Measurements from ENCODE around the gene CSH1.
"Not testable (repeated sequence)": the region's sequence is repeated elsewhere in the genome, so short reads cannot be mapped to it uniquely, and the experiment has no call there.

CSH1 gene

DNA sequence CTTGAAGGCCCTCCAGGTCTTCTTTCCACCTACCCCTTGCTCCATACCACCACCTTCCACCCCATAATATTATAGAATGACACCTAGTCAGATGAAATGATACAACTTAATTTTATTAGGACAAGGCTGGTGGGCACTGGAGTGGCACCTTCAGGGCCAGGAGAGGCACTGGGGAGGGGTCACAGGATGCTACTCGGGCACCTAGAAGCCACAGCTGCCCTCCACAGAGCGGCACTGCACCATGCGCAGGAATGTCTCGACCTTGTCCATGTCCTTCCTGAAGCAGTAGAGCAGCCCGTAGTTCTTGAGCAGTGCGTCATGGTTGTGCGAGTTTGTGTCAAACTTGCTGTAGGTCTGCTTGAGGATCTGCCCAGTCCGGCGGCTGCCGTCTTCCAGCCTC is 1.6 kb downstream of the CSH1 start:
- H3K79me2 ChIP-seq; H3K27me3 ChIP-seq (ENCODE audit: control insufficient read depth, insufficient read depth, low read length); H3K27ac ChIP-seq; H3K4me1 ChIP-seq; H3K9me3 ChIP-seq (ENCODE audit: control insufficient read depth, low read length); H3K4me3 ChIP-seq (ENCODE audit: low read depth, low read length); H3K36me3 ChIP-seq (ENCODE audit: control insufficient read depth, insufficient read depth, low read length); H3K4me2 ChIP-seq (ENCODE audit: low read length); H3K9ac ChIP-seq: not testable (repeated sequence)
- H2AFZ ChIP-seq: peak overlapping the region; percentile 28

DNA sequence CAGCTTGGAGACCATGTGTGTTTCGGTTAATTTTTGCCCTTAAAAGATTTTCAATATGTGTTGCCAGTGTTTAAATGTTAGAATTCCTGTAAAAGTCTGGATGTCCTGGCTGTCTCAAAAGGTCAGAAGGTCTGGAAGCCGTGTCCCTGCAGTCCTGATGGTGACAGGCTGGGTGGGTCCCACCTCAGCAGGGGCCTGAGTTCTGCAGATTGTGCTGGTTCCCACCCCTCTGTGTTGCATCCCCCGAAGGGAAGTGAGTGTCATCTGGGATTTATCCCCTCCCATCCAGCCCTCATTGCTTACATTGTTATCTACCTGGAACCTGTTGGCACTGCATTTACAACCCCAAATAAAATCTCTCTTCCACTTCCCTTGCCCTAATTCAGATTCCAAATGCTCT is 2.4 kb downstream of the CSH1 start:
- H3K27me3 ChIP-seq (ENCODE audit: control insufficient read depth, insufficient read depth, low read length); H3K27ac ChIP-seq; H3K4me2 ChIP-seq (ENCODE audit: low read length); H3K9ac ChIP-seq; H2AFZ ChIP-seq; H3K9me3 ChIP-seq (ENCODE audit: control insufficient read depth, low read length); H3K36me3 ChIP-seq (ENCODE audit: control insufficient read depth, insufficient read depth, low read length); H3K4me3 ChIP-seq (ENCODE audit: low read depth, low read length); H3K79me2 ChIP-seq; H3K4me1 ChIP-seq: not testable (repeated sequence)

DNA sequence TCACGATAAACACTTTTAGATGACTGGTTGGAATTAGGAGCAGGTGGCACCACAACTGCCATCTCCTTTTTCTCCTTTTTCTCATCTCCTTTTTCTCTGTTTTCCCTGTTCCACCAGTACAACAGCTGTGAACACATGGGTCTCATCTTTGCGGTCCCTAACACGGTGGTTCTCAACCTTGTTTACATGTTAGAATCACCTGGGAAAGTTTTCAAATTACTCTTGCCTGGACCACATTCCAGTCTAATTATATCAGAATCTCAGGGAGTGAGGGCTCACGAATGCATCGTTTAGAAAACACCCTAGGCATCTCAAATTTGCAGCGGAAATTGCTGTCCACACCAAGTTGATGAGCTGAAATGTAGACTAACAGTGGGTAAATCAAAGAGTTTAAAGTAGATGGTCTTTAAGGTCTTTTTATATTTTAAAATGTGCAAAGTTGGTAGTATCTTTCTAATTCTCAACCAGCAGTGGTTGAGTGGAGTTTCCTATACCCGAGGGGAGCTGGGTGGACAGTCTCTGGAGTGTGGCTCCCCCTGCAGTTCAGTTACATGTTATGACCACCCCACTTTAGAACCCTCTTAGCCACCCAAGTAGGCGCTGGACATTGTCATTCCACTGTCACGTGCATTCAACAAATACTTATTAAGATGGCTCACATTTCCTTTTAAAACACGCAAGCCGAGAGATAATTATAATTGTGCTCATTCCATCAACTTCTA is 3.9 kb downstream of the CSH1 start:
- H3K4me3 ChIP-seq (ENCODE audit: low read depth, low read length); H3K27me3 ChIP-seq (ENCODE audit: control insufficient read depth, insufficient read depth, low read length); H3K4me2 ChIP-seq (ENCODE audit: low read length); H3K27ac ChIP-seq; H3K79me2 ChIP-seq; H3K36me3 ChIP-seq (ENCODE audit: control insufficient read depth, insufficient read depth, low read length); H2AFZ ChIP-seq; H3K9ac ChIP-seq; H3K4me1 ChIP-seq; H3K9me3 ChIP-seq (ENCODE audit: control insufficient read depth, low read length): not testable (repeated sequence)
- TF ChIP-seq, protein P1, sequence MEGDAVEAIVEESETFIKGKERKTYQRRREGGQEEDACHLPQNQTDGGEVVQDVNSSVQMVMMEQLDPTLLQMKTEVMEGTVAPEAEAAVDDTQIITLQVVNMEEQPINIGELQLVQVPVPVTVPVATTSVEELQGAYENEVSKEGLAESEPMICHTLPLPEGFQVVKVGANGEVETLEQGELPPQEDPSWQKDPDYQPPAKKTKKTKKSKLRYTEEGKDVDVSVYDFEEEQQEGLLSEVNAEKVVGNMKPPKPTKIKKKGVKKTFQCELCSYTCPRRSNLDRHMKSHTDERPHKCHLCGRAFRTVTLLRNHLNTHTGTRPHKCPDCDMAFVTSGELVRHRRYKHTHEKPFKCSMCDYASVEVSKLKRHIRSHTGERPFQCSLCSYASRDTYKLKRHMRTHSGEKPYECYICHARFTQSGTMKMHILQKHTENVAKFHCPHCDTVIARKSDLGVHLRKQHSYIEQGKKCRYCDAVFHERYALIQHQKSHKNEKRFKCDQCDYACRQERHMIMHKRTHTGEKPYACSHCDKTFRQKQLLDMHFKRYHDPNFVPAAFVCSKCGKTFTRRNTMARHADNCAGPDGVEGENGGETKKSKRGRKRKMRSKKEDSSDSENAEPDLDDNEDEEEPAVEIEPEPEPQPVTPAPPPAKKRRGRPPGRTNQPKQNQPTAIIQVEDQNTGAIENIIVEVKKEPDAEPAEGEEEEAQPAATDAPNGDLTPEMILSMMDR (IDR thresholded peaks at IDR 0.05): peak; percentile 6

DNA sequence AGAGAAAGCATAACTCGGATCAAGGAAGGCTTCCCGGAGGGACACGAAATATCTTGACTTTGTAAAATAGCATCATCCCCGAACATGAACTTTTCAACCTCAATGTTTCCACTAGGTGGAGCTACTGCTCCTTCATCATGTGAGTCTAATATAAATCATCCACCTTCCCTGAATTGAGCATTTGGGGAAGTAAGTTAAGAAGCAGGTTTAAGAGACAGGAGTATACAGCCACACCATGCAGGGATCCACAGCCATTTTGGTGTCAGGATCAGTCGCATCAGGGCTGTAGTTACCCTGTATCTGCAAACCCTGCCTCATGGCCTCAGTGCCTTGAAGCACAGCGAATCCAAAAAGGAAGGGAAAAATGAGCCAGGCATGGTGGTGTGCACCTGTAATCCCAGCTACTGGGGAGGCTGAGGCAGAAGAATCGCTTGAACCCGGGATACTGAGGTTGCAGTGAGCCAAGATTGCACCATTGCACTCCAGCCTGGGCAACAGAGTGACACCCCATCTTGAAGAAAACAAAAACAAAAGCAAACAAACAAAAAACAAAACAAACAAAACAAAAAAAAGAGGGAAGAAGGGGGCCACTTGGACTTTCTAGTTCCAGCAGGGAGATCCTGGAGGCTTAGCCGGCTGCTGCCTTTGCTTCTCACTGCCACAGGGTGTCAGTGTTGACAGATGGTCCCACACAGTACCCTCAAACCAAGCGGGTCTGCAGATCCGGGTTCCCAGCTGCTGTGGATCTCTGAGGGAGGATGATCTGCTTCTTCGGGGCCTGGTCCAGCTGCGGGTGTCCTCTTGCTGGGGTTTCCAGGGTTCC is 7.1 kb downstream of the CSH1 start:
- not testable (repeated sequence) for H2AFZ ChIP-seq; H3K27me3 ChIP-seq (ENCODE audit: control insufficient read depth, insufficient read depth, low read length); H3K4me2 ChIP-seq (ENCODE audit: low read length); H3K27ac ChIP-seq; H3K79me2 ChIP-seq; H3K4me1 ChIP-seq; H3K4me3 ChIP-seq (ENCODE audit: low read depth, low read length); H3K36me3 ChIP-seq (ENCODE audit: control insufficient read depth, insufficient read depth, low read length); H3K9me3 ChIP-seq (ENCODE audit: control insufficient read depth, low read length); H3K9ac ChIP-seq
- TF ChIP-seq, protein P1 (IDR thresholded peaks at IDR 0.05): peak; percentile 33

DNA sequence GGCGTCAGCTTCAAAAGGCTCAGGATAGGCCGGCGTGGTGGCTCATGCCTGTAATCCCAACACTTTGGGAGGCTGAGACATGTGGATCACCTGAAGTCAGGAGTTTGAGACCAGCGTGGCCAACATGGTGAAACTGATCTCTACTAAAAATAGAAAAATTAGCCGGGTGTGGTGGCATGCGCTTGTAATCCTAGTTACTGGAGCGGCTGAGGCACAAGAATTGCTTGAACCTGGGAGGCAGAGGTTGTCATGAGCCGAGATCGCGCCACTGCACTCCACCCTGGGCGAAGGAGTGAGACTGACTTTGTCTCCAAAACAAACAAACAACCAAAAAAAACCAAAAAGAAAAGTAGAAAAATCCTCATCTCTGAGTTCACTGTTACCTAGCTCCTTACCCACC is 11.3 kb downstream of the CSH1 start:
- H3K27ac ChIP-seq; H2AFZ ChIP-seq; H3K9me3 ChIP-seq (ENCODE audit: control insufficient read depth, low read length); H3K27me3 ChIP-seq (ENCODE audit: control insufficient read depth, insufficient read depth, low read length); H3K79me2 ChIP-seq; H3K4me3 ChIP-seq (ENCODE audit: low read depth, low read length); H3K36me3 ChIP-seq (ENCODE audit: control insufficient read depth, insufficient read depth, low read length); H3K4me2 ChIP-seq (ENCODE audit: low read length); H3K4me1 ChIP-seq; H3K9ac ChIP-seq: not testable (repeated sequence)

DNA sequence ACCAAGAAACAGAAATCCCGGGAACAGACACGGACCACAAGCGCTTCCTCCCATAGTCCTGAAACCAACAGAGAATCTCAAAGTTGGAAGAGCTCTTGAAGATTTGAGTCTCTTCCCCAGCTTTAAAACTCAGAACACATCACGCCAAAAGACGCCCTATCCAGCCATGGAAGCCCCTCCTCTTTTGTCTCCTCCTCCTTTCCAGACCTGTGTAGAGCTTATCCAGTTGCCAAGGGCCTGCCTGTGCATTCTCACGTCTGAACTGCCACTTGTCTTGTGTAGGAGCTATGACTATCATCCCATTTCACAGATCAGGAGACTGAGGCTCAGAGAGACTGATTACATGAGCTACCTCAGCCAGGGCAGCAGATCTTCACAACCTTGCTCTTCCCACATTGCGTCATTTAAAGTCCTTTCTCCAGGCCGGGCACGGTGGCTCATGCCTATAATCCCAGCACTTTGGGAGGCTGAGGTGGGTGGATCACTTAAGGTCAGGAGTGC is 13.7 kb downstream of the CSH1 start:
- not testable (repeated sequence) for H3K79me2 ChIP-seq; H3K9ac ChIP-seq; H3K36me3 ChIP-seq (ENCODE audit: control insufficient read depth, insufficient read depth, low read length); H3K9me3 ChIP-seq (ENCODE audit: control insufficient read depth, low read length); H2AFZ ChIP-seq; H3K27ac ChIP-seq; H3K4me3 ChIP-seq (ENCODE audit: low read depth, low read length); H3K4me1 ChIP-seq; H3K27me3 ChIP-seq (ENCODE audit: control insufficient read depth, insufficient read depth, low read length); H3K4me2 ChIP-seq (ENCODE audit: low read length)
